H1 (cell line): Measurements from ENCODE around the gene MSANTD4. TPM values are rescaled to one million over a fixed set of nuclear protein-coding genes. Genes with fewer than 3 reads are reported as not detected.

Experiments
- CTCF ChIA-PET: fragments of 300-600 bp; sonication (Branson Sonifier 250); formaldehyde crosslinking; loops from one replicate; lab custom pipeline; 2021; ENCODE audit not compliant: partially characterized antibody; lab: Charles Lee
- POLR2A ChIA-PET: fragments of 300-600 bp; sonication (Branson Sonifier 250); formaldehyde crosslinking; loops from one replicate; lab custom pipeline; 2021; ENCODE audit warnings: inconsistent platforms; ENCODE audit not compliant: partially characterized antibody; lab: Charles Lee
- DNase-seq, 2 experiments: peaks; one replicate each; pipeline versions ENCODE4 v3.0.0 to v3.0.0-alpha.2; 2010 to 2022; ENCODE audit warnings: low spot score in 2 of 2, low read depth in 1 of 2, mixed read lengths in 1 of 2
- FAIRE-seq: peaks from 2 replicates; lab custom pipeline; 2011; peaks lifted over from hg19 to GRCh38; lab: Jason Lieb, UNC
- H2AFZ ChIP-seq: 2 replicates; pipeline ENCODE4 v1.8.1; 2012; ENCODE audit warnings: low read length, inconsistent platforms
- H2AK5ac ChIP-seq: 2 replicates; pipeline ENCODE4 v1.6.1; 2013; ENCODE audit warnings: low read depth, low read length
- H2BK120ac ChIP-seq: replicated peaks from 2 replicates; pipeline ENCODE3; 2013; ENCODE audit warnings: low read depth, low read length, inconsistent platforms
- H2BK12ac ChIP-seq: 2 replicates; pipeline ENCODE4 v1.6.1; 2013; ENCODE audit warnings: low read depth, low read length
- H2BK15ac ChIP-seq: 2 replicates; pipeline ENCODE4 v1.6.1; 2013; ENCODE audit warnings: low read length
- H2BK20ac ChIP-seq: 2 replicates; pipeline ENCODE4 v1.6.1; 2013; ENCODE audit warnings: low read length
- H2BK5ac ChIP-seq: 2 replicates; pipeline ENCODE4 v1.6.1; 2013; ENCODE audit warnings: low read depth, low read length
- H3K14ac ChIP-seq: 2 replicates; pipeline ENCODE4 v1.6.1; 2013; ENCODE audit warnings: inconsistent platforms; ENCODE audit not compliant: insufficient read length
- H3K18ac ChIP-seq: 2 replicates; pipeline ENCODE4 v1.6.1; 2013; ENCODE audit warnings: low read length; ENCODE audit errors: extremely low read depth
- H3K23ac ChIP-seq: 2 replicates; pipeline ENCODE4 v1.6.1; 2013; ENCODE audit warnings: inconsistent platforms; ENCODE audit not compliant: insufficient read length
- H3K23me2 ChIP-seq: 2 replicates; pipeline ENCODE4 v1.6.1; 2013; ENCODE audit warnings: low read depth, low read length
- H3K27ac ChIP-seq: 2 replicates; pipeline ENCODE4 v1.6.1; 2011; ENCODE audit warnings: low read depth, low read length, inconsistent platforms
- H3K27me3 ChIP-seq, 4 experiments: replicated peaks in 1 of 4; 1 replicate in 1 of 4; 2 replicates in 3 of 4; pipeline versions ENCODE4 v1.6.1 to v1.8.1; 2011 to 2013; ENCODE audit warnings: low read length in 3 of 4, mild to moderate bottlenecking in 3 of 4, inconsistent platforms in 2 of 4, mixed read lengths in 2 of 4, moderate library complexity in 1 of 4; ENCODE audit not compliant: control insufficient read depth in 3 of 4, insufficient read depth in 3 of 4; ENCODE audit errors: extremely low read depth in 1 of 4
- H3K36me3 ChIP-seq, 4 experiments: 2 replicates each; pipeline versions ENCODE4 v1.6.1 to v1.8.1; 2011 to 2013; ENCODE audit warnings: mild to moderate bottlenecking in 4 of 4, low read length in 3 of 4, moderate library complexity in 2 of 4, control low read depth in 1 of 4, inconsistent platforms in 1 of 4; ENCODE audit not compliant: insufficient read depth in 4 of 4, control insufficient read depth in 2 of 4
- H3K4ac ChIP-seq: replicated peaks from 2 replicates; pipeline ENCODE3; 2013; ENCODE audit warnings: low read length, low read depth, mixed read lengths, inconsistent platforms; ENCODE audit not compliant: insufficient read length
- H3K4me1 ChIP-seq, 4 experiments: replicated peaks in 1 of 4; 1 replicate in 1 of 4; 2 replicates in 3 of 4; pipeline versions ENCODE4 v1.6.1 to v1.8.1; 2011 to 2013; ENCODE audit warnings: low read length in 3 of 4, inconsistent platforms in 2 of 4, mixed read lengths in 1 of 4; ENCODE audit not compliant: insufficient read depth in 4 of 4, control insufficient read depth in 3 of 4
- H3K4me2 ChIP-seq, 2 experiments: 2 replicates each; pipeline versions ENCODE4 v1.6.1 to v1.8.1; 2011 to 2013; ENCODE audit warnings: low read depth in 2 of 2, low read length in 2 of 2, control low read depth in 1 of 2, inconsistent platforms in 1 of 2, mild to moderate bottlenecking in 1 of 2; ENCODE audit not compliant: insufficient read depth in 1 of 2
- H3K4me3 ChIP-seq, 4 experiments: fragments of 200-600, 300-600 bp in 1 of 4; sonication (generic), shearing (Covaris generic), sonication (Bioruptor Twin) in 1 of 4; 2 replicates each; pipeline versions ENCODE4 v1.5.1 to v1.8.1; 2011 to 2016; ENCODE audit warnings: low read length in 4 of 4, low read depth in 3 of 4, control low read depth in 2 of 4, inconsistent platforms in 2 of 4, mild to moderate bottlenecking in 2 of 4, mixed read lengths in 1 of 4, moderate library complexity in 1 of 4; ENCODE audit not compliant: insufficient read depth in 2 of 4; ENCODE audit errors: extremely low read depth in 1 of 4
- H3K56ac ChIP-seq: replicated peaks from 2 replicates; pipeline ENCODE3; 2013; ENCODE audit warnings: low read depth, mild to moderate bottlenecking, mixed read lengths, low read length, inconsistent platforms; ENCODE audit not compliant: insufficient read length
- H3K79me1 ChIP-seq: 2 replicates; pipeline ENCODE4 v1.6.1; 2013; ENCODE audit warnings: low read depth, low read length, control low read depth
- H3K79me2 ChIP-seq, 2 experiments: 2 replicates each; pipeline versions ENCODE4 v1.6.1 to v1.8.1; 2012 to 2013; ENCODE audit warnings: low read length in 2 of 2, mild to moderate bottlenecking in 2 of 2, inconsistent platforms in 1 of 2; ENCODE audit not compliant: insufficient read depth in 2 of 2, control insufficient read depth in 1 of 2
- H3K9ac ChIP-seq, 4 experiments: replicated peaks in 1 of 4; 1 replicate in 1 of 4; 2 replicates in 3 of 4; pipeline versions ENCODE4 v1.6.1 to v1.8.1; 2011 to 2013; ENCODE audit warnings: low read depth in 3 of 4, low read length in 3 of 4, control low read depth in 2 of 4, mild to moderate bottlenecking in 2 of 4, moderate library complexity in 2 of 4, inconsistent platforms in 1 of 4; ENCODE audit errors: extremely low read depth in 1 of 4
- H3K9me3 ChIP-seq, 2 experiments: 2 replicates each; pipeline versions ENCODE4 v1.6.1 to v1.8.1; 2012 to 2013; ENCODE audit warnings: mild to moderate bottlenecking in 2 of 2, moderate library complexity in 2 of 2, control low read depth in 1 of 2, inconsistent platforms in 1 of 2, low read depth in 1 of 2, low read length in 1 of 2, mixed read lengths in 1 of 2; ENCODE audit not compliant: insufficient read depth in 2 of 2
- H4K20me1 ChIP-seq, 2 experiments: replicated peaks in 1 of 2; 2 replicates each; pipeline versions ENCODE3 to v1.8.1; 2011 to 2013; ENCODE audit warnings: inconsistent platforms in 2 of 2, low read length in 2 of 2, mild to moderate bottlenecking in 1 of 2; ENCODE audit not compliant: insufficient read depth in 2 of 2, control insufficient read depth in 1 of 2
- H4K5ac ChIP-seq: 2 replicates; pipeline ENCODE4 v1.6.1; 2013; ENCODE audit warnings: low read length, low read depth, mixed read lengths, inconsistent platforms; ENCODE audit not compliant: insufficient read length
- H4K8ac ChIP-seq: 2 replicates; pipeline ENCODE4 v1.8.0; 2013; ENCODE audit warnings: mild to moderate bottlenecking, moderate library complexity, low read length, inconsistent platforms; ENCODE audit not compliant: insufficient read depth; ENCODE audit errors: extremely low read depth
- H4K91ac ChIP-seq: replicated peaks from 2 replicates; pipeline ENCODE3; 2013; ENCODE audit warnings: low read length, mixed read lengths, inconsistent platforms; ENCODE audit not compliant: insufficient read length
- ASH2L ChIP-seq: fragments of 200-600, 300-600 bp; sonication (generic); IDR thresholded peaks from one replicate; pipeline ENCODE4 v1.7.1; 2017; ENCODE audit warnings: low read length
- ATF3 ChIP-seq: IDR thresholded peaks from 2 replicates; pipeline ENCODE4 v1.6.1; 2011; ENCODE audit warnings: low read depth, mild to moderate bottlenecking, low read length; ENCODE audit not compliant: insufficient read depth
- CHD1 ChIP-seq: IDR thresholded peaks from 2 replicates; pipeline ENCODE4 v1.6.1; 2012; ENCODE audit warnings: low read depth, low read length, improper control_type of control experiment
- CTBP2 ChIP-seq: IDR thresholded peaks from 2 replicates; pipeline ENCODE4 v1.7.0; 2011; ENCODE audit warnings: borderline replicate concordance, mild to moderate bottlenecking, moderate library complexity, mixed read lengths, low read length; ENCODE audit not compliant: insufficient read depth, insufficient read length
- EP300 ChIP-seq, 2 experiments: IDR thresholded peaks; 1 replicate in 1 of 2; 2 replicates in 1 of 2; pipeline ENCODE4 v1.6.1; 2011 to 2012; ENCODE audit warnings: low read depth in 2 of 2, low read length in 2 of 2, mild to moderate bottlenecking in 2 of 2, borderline replicate concordance in 1 of 2, inconsistent platforms in 1 of 2, moderate library complexity in 1 of 2
- FOSL1 ChIP-seq: IDR thresholded peaks from 2 replicates; pipeline ENCODE4 v1.6.1; 2011; ENCODE audit warnings: mild to moderate bottlenecking, low read depth, low read length, moderate library complexity; ENCODE audit not compliant: insufficient read depth
- HDAC6 ChIP-seq: IDR thresholded peaks from one replicate; pipeline ENCODE4 v1.7.1; 2012; ENCODE audit warnings: low read depth, mild to moderate bottlenecking, inconsistent platforms, low read length, moderate library complexity
- JUND ChIP-seq: IDR thresholded peaks from 2 replicates; pipeline ENCODE4 v1.6.1; 2011; ENCODE audit warnings: mild to moderate bottlenecking, improper control_type of control experiment, low read length
- POU5F1 ChIP-seq: IDR thresholded peaks from 2 replicates; pipeline ENCODE4 v1.6.1; 2011; ENCODE audit warnings: low read depth, mild to moderate bottlenecking, low read length, moderate library complexity
- SP1 ChIP-seq: IDR thresholded peaks from 2 replicates; pipeline ENCODE4 v1.6.1; 2011; ENCODE audit warnings: low read depth, low read length
- TCF12 ChIP-seq: IDR thresholded peaks from 2 replicates; pipeline ENCODE4 v1.6.1; 2011; ENCODE audit warnings: low read depth, mild to moderate bottlenecking, low read length
- USF2 ChIP-seq: IDR thresholded peaks from 2 replicates; pipeline ENCODE4 v1.6.1; 2011; ENCODE audit warnings: low read length, improper control_type of control experiment
- WGBS, 2 experiments: shearing (Covaris generic) in 1 of 2; methylation state at CpG; one replicate each; pipeline versions ENCODE4 v1.1.6 to v1.1.7; 2013 to 2015; ENCODE audit warnings: low lambda C conversion rate in 2 of 2, mixed read lengths in 2 of 2, inconsistent platforms in 1 of 2, low coverage in 1 of 2, missing lambda C conversion rate in 1 of 2; ENCODE audit not compliant: insufficient replicate concordance in 2 of 2, insufficient coverage in 1 of 2, insufficient read length in 1 of 2; ENCODE audit errors: extremely low coverage in 1 of 2, missing lambda C conversion rate in 1 of 2; 5-methylcytosine and 5-hydroxymethylcytosine counted together
- polyA plus RNA-seq, 7 experiments: library from polyadenylated mRNA; depleted of rRNA in 3 of 7; stranded (reverse) in 5 of 7; unstranded in 2 of 7; fragments of >200 nt in 5 of 7; fragments of 200-250 nt in 2 of 7; gene quantifications; 1 replicate in 5 of 7; 2 replicates in 1 of 7; 4 replicates in 1 of 7; pipeline versions ENCODE4 v1.2.1 to v1.2.3, GENCODE V29; 2011 to 2013; ENCODE audit warnings: missing spikeins in 2 of 7, mixed read lengths in 2 of 7
- total RNA-seq: library from RNA; stranded (reverse); fragmentation: NEBNext Ultra II Directional; extraction: Animal tissue kit (Norgen Biotek cat#: 25700); gene quantifications from 2 replicates; pipeline ENCODE4 v1.2.1, GENCODE V29; 2021

Gene MSANTD4
- total and polyA plus RNA-seq, 2 of the 8 experiments (the other 6 are each of a cell fraction or from before 2014, with no cell fraction given), result 5.1 to 21.9 TPM

- no peak for DNase-seq
- Histone ChIP-seq H3K4me2 (no peak overlapping the region), H3K23ac (no peak overlapping the region), H3K27ac (no peak overlapping the region), H3K18ac (no peak overlapping the region), H2BK120ac (no peak overlapping the region), H2BK5ac (no peak overlapping the region), H3K23me2 (no peaks in the 10 kb centered on the region), H3K4ac (no peak overlapping the region), H3K9ac (no peak overlapping the region), H4K91ac (no peak overlapping the region), H3K79me2 (no peaks in the 10 kb centered on the region), H2AFZ (no peak overlapping the region), H3K14ac (no peak overlapping the region), H4K5ac (no peak overlapping the region), H4K8ac (no peak overlapping the region), H3K27me3 (no peaks in the 10 kb centered on the region), H2BK20ac (no peak overlapping the region), H2BK12ac (no peak overlapping the region), H2BK15ac (no peak overlapping the region), H2AK5ac (no peak overlapping the region), H3K9me3 (no peaks in the 10 kb centered on the region), H3K36me3 (no peaks in the 10 kb centered on the region), H3K4me3 (no peak overlapping the region), H3K56ac (no peak overlapping the region), H4K20me1 (no peaks in the 10 kb centered on the region), H3K4me1 (no peaks in the 10 kb centered on the region), H3K79me1 (no peaks in the 10 kb centered on the region)
- no peak for FAIRE-seq
- 93% methylated on average over 10 of the region's 10 CpGs; no CpG with 5 or more reads in 1 of the 2 experiments for WGBS, 2 experiments
- POLR2A ChIA-PET, result no interaction called here
- CTCF ChIA-PET, result no interaction called here
- TF ChIP-seq JUND, result no peak
- TF ChIP-seq HDAC6, result no peak
- TF ChIP-seq ASH2L, result no peak
- no peak for TF ChIP-seq SP1
- TF ChIP-seq FOSL1, result no peak
- no peak for TF ChIP-seq POU5F1
- TF ChIP-seq ATF3, result no peak
- no peak for TF ChIP-seq EP300 (IDR thresholded peaks at IDR 0.05; ENCODE audit: borderline replicate concordance in 1 of 2, low read depth in 2 of 2, low read length in 2 of 2)
- TF ChIP-seq CTBP2, result no peak
- TF ChIP-seq CHD1, result no peak
- TF ChIP-seq TCF12, result no peak
- TF ChIP-seq USF2, result no peak
Observed at GRCh38 chr11:105979997-105980703, 41.9 kb downstream of the MSANTD4 start.
